Epithelial cell of esophagus (primary cell): ENCODE data around the gene ERAS.
"Not testable (repeated sequence)": the region's sequence is repeated elsewhere in the genome, so short reads cannot be mapped to it uniquely, and the experiment has no call there.

ENCODE experiments used
- DNase-seq: peaks from one replicate; pipeline ENCODE4 v3.0.0; 2010; ENCODE audit warnings: low read depth
- H3K4me3 ChIP-seq: 2 replicates; pipeline ENCODE4 v1.5.1; 2011; ENCODE audit warnings: mild to moderate bottlenecking, low read length, control low read depth
- TF ChIP-seq, protein P1 (sequence below): IDR thresholded peaks from 2 replicates; pipeline ENCODE4 v1.5.1; 2011; ENCODE audit warnings: low read depth, mild to moderate bottlenecking, low read length, control low read depth, inconsistent platforms; ENCODE audit not compliant: insufficient read depth; ENCODE audit errors: missing control alignments

The ERAS gene

DNA sequence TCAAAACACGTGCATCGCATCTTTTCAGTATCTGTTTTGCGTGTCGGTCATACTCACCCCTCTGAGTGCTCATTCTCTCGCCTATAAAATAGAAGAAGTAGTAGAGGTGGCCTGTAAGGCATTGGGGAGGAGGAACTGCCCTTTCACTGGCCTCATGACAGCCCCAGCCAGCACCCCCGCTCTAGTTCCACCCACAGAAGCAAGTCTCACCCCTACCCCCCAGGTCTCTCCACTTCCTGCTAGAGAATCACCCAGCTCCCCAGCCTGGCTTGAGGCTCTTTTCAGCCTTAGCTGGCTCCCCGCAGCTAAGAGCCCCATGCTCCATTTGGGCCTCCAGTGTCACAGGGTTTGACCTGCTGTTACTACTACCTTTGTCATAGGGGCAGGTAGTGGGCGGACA, 12.7 kb upstream of the ERAS start:
- TF ChIP-seq, protein P1, sequence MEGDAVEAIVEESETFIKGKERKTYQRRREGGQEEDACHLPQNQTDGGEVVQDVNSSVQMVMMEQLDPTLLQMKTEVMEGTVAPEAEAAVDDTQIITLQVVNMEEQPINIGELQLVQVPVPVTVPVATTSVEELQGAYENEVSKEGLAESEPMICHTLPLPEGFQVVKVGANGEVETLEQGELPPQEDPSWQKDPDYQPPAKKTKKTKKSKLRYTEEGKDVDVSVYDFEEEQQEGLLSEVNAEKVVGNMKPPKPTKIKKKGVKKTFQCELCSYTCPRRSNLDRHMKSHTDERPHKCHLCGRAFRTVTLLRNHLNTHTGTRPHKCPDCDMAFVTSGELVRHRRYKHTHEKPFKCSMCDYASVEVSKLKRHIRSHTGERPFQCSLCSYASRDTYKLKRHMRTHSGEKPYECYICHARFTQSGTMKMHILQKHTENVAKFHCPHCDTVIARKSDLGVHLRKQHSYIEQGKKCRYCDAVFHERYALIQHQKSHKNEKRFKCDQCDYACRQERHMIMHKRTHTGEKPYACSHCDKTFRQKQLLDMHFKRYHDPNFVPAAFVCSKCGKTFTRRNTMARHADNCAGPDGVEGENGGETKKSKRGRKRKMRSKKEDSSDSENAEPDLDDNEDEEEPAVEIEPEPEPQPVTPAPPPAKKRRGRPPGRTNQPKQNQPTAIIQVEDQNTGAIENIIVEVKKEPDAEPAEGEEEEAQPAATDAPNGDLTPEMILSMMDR, result no peak
- H3K4me3 ChIP-seq, result no peak overlapping the region
- no peak for DNase-seq

DNA sequence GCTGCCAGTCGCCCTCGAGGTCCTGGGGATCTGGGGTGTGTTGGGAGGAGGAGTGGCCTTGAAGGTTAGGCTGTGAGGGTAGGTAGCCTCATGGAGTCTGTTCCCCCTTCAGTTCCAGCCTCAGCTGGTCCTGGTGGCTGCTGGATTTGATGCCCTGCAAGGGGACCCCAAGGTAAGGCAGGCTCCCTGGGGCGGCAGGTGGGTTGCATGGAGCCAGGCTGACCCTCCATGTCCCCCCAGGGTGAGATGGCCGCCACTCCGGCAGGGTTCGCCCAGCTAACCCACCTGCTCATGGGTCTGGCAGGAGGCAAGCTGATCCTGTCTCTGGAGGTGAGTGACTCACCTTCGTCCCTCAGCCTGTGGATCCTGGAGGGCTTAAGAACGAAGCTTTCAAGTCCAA, 11.6 kb upstream of the ERAS start:
- no peak overlapping the region for H3K4me3 ChIP-seq
- no peak for DNase-seq
- TF ChIP-seq, protein P1, result no peak

DNA sequence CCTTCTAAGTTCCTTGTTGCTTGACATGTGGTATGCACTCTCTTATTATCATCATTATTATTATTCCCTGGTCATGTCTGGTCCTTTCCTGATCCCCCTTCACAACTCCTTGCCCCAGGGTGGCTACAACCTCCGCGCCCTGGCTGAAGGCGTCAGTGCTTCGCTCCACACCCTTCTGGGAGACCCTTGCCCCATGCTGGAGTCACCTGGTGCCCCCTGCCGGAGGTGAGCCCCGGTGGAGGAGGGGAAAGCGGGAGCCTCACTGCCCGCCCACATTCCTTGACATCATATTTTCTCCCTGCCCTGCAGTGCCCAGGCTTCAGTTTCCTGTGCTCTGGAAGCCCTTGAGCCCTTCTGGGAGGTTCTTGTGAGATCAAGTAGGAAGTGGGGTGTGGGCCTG, 11.0 kb upstream of the ERAS start:
- DNase-seq, result no peak
- TF ChIP-seq, protein P1, result no peak

DNA sequence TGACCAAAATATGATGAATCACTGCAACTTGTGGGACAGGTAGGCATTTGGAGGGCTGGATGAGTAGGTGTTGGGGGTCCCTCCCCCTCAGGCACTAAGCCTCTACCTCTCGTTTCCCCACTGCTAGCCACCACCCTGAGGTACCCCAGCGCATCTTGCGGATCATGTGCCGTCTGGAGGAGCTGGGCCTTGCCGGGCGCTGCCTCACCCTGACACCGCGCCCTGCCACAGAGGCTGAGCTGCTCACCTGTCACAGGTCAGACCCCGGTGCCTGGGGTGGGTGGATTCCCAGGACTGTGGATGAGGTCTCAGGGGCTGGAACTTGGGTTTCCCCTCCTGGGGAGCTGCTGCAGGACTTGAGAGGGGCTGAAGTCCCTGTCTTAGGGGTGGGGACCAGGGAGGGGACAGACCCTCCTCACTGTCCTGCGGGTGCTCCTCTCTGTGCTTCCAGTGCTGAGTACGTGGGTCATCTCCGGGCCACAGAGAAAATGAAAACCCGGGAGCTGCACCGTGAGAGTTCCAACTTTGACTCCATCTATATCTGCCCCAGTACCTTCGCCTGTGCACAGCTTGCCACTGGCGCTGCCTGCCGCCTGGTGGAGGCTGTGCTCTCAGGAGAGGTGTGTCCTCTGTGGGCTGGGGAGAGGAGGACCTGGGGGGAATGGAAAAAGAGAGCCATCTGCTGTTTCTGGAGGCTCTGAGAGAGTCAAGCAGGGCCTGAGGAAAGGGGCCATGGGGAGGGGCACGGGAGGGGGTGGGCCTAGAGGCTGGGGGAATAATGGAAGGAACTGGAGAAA, 10.1 kb upstream of the ERAS start:
- no peak overlapping the region for H3K4me3 ChIP-seq
- no peak for DNase-seq
- TF ChIP-seq, protein P1, result no peak

More for the DNA sequence above, 11.0 kb upstream of the ERAS start:
- no peak overlapping the region for H3K4me3 ChIP-seq

DNA sequence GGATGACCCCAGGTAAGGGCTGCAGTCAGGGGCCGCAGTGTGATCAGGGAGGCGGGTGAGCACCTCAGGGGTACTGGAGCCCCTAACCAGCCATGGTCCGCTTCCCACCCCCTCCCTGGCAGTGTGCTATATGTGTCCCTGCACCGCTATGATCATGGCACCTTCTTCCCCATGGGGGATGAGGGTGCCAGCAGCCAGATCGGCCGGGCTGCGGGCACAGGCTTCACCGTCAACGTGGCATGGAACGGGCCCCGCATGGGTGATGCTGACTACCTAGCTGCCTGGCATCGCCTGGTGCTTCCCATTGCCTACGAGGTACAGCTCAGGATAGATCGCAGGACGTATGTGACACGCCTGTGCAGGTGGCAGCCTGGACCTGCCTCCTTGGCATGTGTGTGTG, 8.2 kb upstream of the ERAS start:
- no peak for DNase-seq
- H3K4me3 ChIP-seq, result no peak overlapping the region
- TF ChIP-seq, protein P1, result no peak

DNA sequence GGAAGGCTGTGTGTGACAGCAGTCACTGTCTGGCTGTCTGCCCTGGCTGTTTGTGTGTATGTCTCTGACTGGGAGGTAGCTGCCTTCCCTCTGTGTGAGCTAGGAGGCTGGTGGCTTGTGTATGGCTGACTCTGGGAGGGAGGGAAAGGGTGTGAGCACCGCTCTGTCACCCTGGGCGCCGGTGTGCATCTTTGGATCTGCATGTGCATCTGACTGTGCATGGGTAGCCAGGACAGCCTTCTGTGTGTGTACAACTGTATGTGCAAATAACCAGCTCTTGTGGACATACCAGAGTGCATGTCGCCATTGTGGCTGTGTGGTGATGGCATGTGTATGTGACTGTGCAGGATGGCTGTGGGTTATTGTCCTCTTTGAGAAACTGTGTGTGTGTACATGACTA, 7.4 kb upstream of the ERAS start:
- no peak for DNase-seq
- TF ChIP-seq, protein P1, result no peak
- H3K4me3 ChIP-seq, result no peak overlapping the region

DNA sequence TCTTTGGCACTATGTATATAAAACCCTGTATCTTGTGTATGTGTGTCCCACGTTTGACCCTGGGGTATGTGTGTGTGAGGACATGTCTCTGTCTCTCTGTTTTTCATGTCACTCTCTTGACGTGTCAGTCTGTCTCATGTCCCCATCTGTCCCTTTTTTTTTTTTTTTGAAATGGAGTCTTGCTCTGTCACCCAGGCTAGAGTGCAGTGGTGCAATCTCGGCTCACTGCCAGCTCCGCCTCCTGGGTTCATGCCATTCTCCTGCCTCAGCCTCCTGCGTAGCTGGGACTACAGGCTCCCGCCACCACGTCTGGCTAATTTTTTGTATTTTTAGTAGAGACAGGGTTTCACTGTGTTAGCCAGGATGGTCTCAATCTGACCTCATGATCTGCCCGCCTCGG, 6.9 kb upstream of the ERAS start:
- DNase-seq, H3K4me3 ChIP-seq: not testable (repeated sequence)

DNA sequence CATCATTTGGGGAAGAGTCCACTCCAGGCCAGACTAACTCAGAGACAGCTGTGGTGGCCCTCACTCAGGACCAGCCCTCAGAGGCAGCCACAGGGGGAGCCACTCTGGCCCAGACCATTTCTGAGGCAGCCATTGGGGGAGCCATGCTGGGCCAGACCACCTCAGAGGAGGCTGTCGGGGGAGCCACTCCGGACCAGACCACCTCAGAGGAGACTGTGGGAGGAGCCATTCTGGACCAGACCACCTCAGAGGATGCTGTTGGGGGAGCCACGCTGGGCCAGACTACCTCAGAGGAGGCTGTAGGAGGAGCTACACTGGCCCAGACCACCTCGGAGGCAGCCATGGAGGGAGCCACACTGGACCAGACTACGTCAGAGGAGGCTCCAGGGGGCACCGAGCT, 3.3 kb upstream of the ERAS start:
- TF ChIP-seq, protein P1, result no peak
- DNase-seq, result no peak
- H3K4me3 ChIP-seq, result no peak overlapping the region
